ENCODE results near the gene IZUMO1R.
"Not testable (repeated sequence)": the region's sequence is repeated elsewhere in the genome, so short reads cannot be mapped to it uniquely, and the experiment has no call there.

DNA sequence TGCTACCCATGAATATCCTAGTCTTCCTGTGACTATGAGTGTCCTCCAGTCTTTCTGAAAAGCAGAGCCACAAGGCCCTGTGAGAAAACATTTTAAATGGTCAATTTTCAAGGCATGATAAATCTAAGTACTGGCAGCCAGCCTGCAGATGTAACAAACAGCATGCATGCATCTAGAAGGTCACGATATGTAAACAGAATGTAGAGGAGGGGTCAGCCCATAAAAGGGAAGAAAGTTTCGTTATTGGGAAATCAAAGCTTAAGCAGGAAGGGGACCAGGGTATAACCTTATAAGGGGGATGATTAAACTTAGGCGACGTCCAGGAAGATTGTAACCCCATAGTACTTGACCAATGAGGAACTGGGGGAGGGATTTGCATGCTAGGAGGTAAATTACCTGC is 26.2 kb upstream of the IZUMO1R start:
- TF ChIP-seq EZH2 (IDR thresholded peaks at IDR 0.05; ENCODE audit: low read length, unreplicated experiment); CTCF (conservative IDR thresholded peaks at IDR 0.05; ENCODE audit: low read depth, low read length): not testable (repeated sequence)
